SH-SY5Y (cell line): ENCODE measurements around the gene HNRNPM.

Source experiments
- GATA2 ChIP-seq: IDR thresholded peaks from 2 replicates; pipeline ENCODE4 v1.6.1; 2011; ENCODE audit warnings: mild to moderate bottlenecking, low read depth, low read length
- GATA3 ChIP-seq: IDR thresholded peaks from 2 replicates; pipeline ENCODE4 v1.6.1; 2011; ENCODE audit warnings: low read depth, mild to moderate bottlenecking, low read length, moderate library complexity

DNA sequence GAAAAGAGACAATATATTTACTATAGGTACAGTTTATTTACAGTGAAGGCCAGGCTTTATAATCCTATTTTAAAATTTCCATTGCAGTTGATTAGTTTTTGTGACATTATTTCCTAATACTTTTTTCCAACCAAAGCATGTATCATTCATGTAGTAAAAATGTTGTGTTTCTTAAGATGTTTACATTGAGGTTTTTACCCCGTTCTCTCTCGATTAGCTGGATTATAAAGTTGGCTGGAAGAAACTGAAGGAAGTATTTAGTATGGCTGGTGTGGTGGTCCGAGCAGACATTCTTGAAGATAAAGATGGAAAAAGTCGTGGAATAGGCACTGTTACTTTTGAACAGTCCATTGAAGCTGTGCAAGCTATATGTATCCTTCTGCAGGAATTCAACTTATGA, 21.2 kb downstream of the HNRNPM start:
- no peak for TF ChIP-seq GATA3
- no peak for TF ChIP-seq GATA2
